Bronchial epithelial cell (primary cell): ENCODE results near the gene ASS1. TPM values are rescaled to one million over a fixed set of nuclear protein-coding genes. Genes with fewer than 3 reads are reported as not detected.

Source experiments
- DNase-seq: peaks from one replicate; pipeline ENCODE4 v3.0.0-alpha.2; 2010; ENCODE audit warnings: low read depth
- FAIRE-seq: peaks from 2 replicates; lab custom pipeline; 2011; peaks lifted over from hg19 to GRCh38; lab: Jason Lieb, UNC
- H3K27me3 ChIP-seq: 2 replicates; pipeline ENCODE4 v1.5.1; 2011; ENCODE audit warnings: low read length; ENCODE audit not compliant: control insufficient read depth, insufficient read depth
- H3K36me3 ChIP-seq: 2 replicates; pipeline ENCODE4 v1.5.1; 2011; ENCODE audit warnings: low read length; ENCODE audit not compliant: control insufficient read depth, insufficient read depth
- H3K4me3 ChIP-seq: 2 replicates; pipeline ENCODE4 v1.5.1; 2011; ENCODE audit warnings: mild to moderate bottlenecking, low read depth, low read length, control low read depth
- CTCF ChIP-seq: IDR thresholded peaks from 2 replicates; pipeline ENCODE4 v1.5.1; 2011; ENCODE audit warnings: mild to moderate bottlenecking, moderate library complexity, low read length, control low read depth, inconsistent platforms; ENCODE audit not compliant: insufficient read depth, severe bottlenecking
- total RNA-seq: library from RNA; depleted of rRNA; stranded (reverse); fragments of >200 nt; gene quantifications from 2 replicates; pipeline ENCODE4 v1.2.1, GENCODE V29; 2014

Gene ASS1
- total RNA-seq, 1 donor from 2014 or later = 415 TPM

- no peaks in the 10 kb centered on the region for H3K27me3 ChIP-seq
- H3K4me3 ChIP-seq = no peak overlapping the region
- DNase-seq (no peak), FAIRE-seq (no peak)
- no peak for TF ChIP-seq CTCF
- H3K36me3 ChIP-seq = peaks cover 3% of the 10 kb centered on the region
Measured at GRCh38 chr9:130476151-130476730, 31.5 kb downstream of the ASS1 start.

GRCh38 chr9:130477564-130477963, 32.8 kb downstream of the ASS1 start:
- FAIRE-seq = no peak

GRCh38 chr9:130478152-130478551, 33.4 kb downstream of the ASS1 start:
- Histone ChIP-seq H3K36me3 (peaks cover 3% of the 10 kb centered on the region), H3K4me3 (no peak overlapping the region), H3K27me3 (no peaks in the 10 kb centered on the region)
- DNase-seq (no peak), FAIRE-seq (no peak)
- no peak for TF ChIP-seq CTCF

More at GRCh38 chr9:130477564-130477963, 32.8 kb downstream of the ASS1 start:
- H3K27me3 ChIP-seq = no peaks in the 10 kb centered on the region
- no peak overlapping the region for H3K4me3 ChIP-seq
- H3K36me3 ChIP-seq = peaks cover 3% of the 10 kb centered on the region
- no peak for TF ChIP-seq CTCF
- DNase-seq = no peak

GRCh38 chr9:130478736-130479575, 34.2 kb downstream of the ASS1 start:
- no peak for DNase-seq
- FAIRE-seq = no peak
- no peak for TF ChIP-seq CTCF
- Histone ChIP-seq H3K4me3 (no peak overlapping the region), H3K36me3 (peaks cover 3% of the 10 kb centered on the region), H3K27me3 (no peaks in the 10 kb centered on the region)

- DNase-seq (no peak), FAIRE-seq (no peak)
- Histone ChIP-seq H3K36me3 (peaks cover 8% of the 10 kb centered on the region), H3K27me3 (no peaks in the 10 kb centered on the region), H3K4me3 (no peak overlapping the region)
- TF ChIP-seq CTCF = no peak
Measured at GRCh38 chr9:130479587-130479986, 34.8 kb downstream of the ASS1 start.

- Histone ChIP-seq H3K4me3 (no peak overlapping the region), H3K27me3 (no peaks in the 10 kb centered on the region), H3K36me3 (peaks cover 10% of the 10 kb centered on the region)
- FAIRE-seq = no peak
- DNase-seq = no peak
- no peak for TF ChIP-seq CTCF
Measured at GRCh38 chr9:130480673-130481072, 35.9 kb downstream of the ASS1 start.
